GM12878 (cell line): ENCODE measurements around the gene HIP1. TPM values are rescaled to one million over a fixed set of nuclear protein-coding genes. Genes with fewer than 3 reads are reported as not detected.
"Not testable (repeated sequence)": the region's sequence is repeated elsewhere in the genome, so short reads cannot be mapped to it uniquely, and the experiment has no call there.

Source experiments
- ATAC-seq: fragments of 200-7000 bp; cut with Tn5 transposase; 3 replicates; pipeline ENCODE4 v1.9.1; 2020; ENCODE audit warnings: mild to moderate bottlenecking, moderate library complexity
- BruUV-seq: library from RNA; stranded (reverse); fragments of 400-500 nt; replicated peaks from 2 replicates; lab custom pipeline; 2021; lab: Mats Ljungman, UMichigan
- CTCF ChIA-PET: fragments of 300-600 bp; sonication (Branson Sonifier 250); formaldehyde crosslinking; extraction: SDS; loops from one replicate; lab custom pipeline; 2021; ENCODE audit warnings: inconsistent platforms; lab: Yijun Ruan, JAX
- POLR2A ChIA-PET: fragments of 350-600 bp; formaldehyde crosslinking; extraction: SDS; loops from one replicate; lab custom pipeline; 2021; ENCODE audit warnings: inconsistent platforms; lab: Charles Lee
- RAD21 ChIA-PET: fragments of 300-600 bp; sonication (Branson Sonifier 250); formaldehyde crosslinking; loops from one replicate; lab custom pipeline; 2023; ENCODE audit warnings: antibody characterized with exemption; ENCODE audit not compliant: unreplicated experiment; lab: Charles Lee
- SMC1A ChIA-PET: fragments of 300-600 bp; sonication (Branson Sonifier 250); formaldehyde crosslinking; loops from one replicate; lab custom pipeline; 2023; ENCODE audit not compliant: unreplicated experiment, uncharacterized antibody; lab: Charles Lee
- DNase-seq: peaks from one replicate; pipeline ENCODE4 v3.0.0-alpha.2; 2011; ENCODE audit warnings: low read depth, low spot score
- FAIRE-seq: peaks from 3 replicates; lab custom pipeline; 2011; peaks lifted over from hg19 to GRCh38; lab: Jason Lieb, UNC
- H2AFZ ChIP-seq: 2 replicates; pipeline ENCODE4 v1.6.0; 2011; ENCODE audit warnings: low read depth, low read length, control low read depth; ENCODE audit not compliant: control insufficient read depth
- H3K27ac ChIP-seq: 2 replicates; pipeline ENCODE4 v1.5.1; 2011; ENCODE audit warnings: control low read depth; ENCODE audit not compliant: control insufficient read depth, insufficient read depth
- H3K27me3 ChIP-seq, 2 experiments: replicated peaks in 1 of 2; 2 replicates each; pipeline versions ENCODE4 v1.6.0 to v1.6.1; 2011; ENCODE audit warnings: low read length in 1 of 2; ENCODE audit not compliant: control insufficient read depth in 2 of 2, insufficient read depth in 2 of 2
- H3K36me3 ChIP-seq, 2 experiments: 2 replicates each; pipeline ENCODE4 v1.5.1; 2011; ENCODE audit warnings: low read length in 1 of 2; ENCODE audit not compliant: control insufficient read depth in 2 of 2, insufficient read depth in 2 of 2
- H3K4me1 ChIP-seq: 2 replicates; pipeline ENCODE4 v1.6.1; 2011; ENCODE audit warnings: mild to moderate bottlenecking, low read length, moderate library complexity, mixed read lengths; ENCODE audit not compliant: control insufficient read depth, insufficient read depth
- H3K4me2 ChIP-seq: 2 replicates; pipeline ENCODE4 v1.6.0; 2011; ENCODE audit warnings: control low read depth; ENCODE audit not compliant: control insufficient read depth, insufficient read depth
- H3K4me3 ChIP-seq: fragments of 200-600 bp; sonication (generic); 2 replicates; pipeline ENCODE4 v1.5.1; 2016
- H3K79me2 ChIP-seq: 2 replicates; pipeline ENCODE4 v1.6.0; 2011; ENCODE audit warnings: low read length; ENCODE audit not compliant: control insufficient read depth, insufficient read depth
- H3K9ac ChIP-seq: 2 replicates; pipeline ENCODE4 v1.8.0; 2011; ENCODE audit warnings: low read length, control low read depth, mixed read lengths; ENCODE audit not compliant: control insufficient read depth, insufficient read depth
- H3K9me3 ChIP-seq: replicated peaks from 3 replicates; pipeline ENCODE4 v1.5.1; 2011; ENCODE audit warnings: mild to moderate bottlenecking, low read length; ENCODE audit not compliant: control insufficient read depth, insufficient read depth
- H4K20me1 ChIP-seq: 2 replicates; pipeline ENCODE4 v1.6.0; 2011; ENCODE audit not compliant: control insufficient read depth, insufficient read depth
- IKZF1 ChIP-seq: fragments of 450-650 bp; conservative IDR thresholded peaks from 2 replicates; pipeline ENCODE4 v1.6.1; 2017; ENCODE audit warnings: antibody characterized with exemption, mild to moderate bottlenecking
- NFXL1 ChIP-seq: fragments of 450-650 bp; IDR thresholded peaks from 2 replicates; pipeline ENCODE4 v1.6.1; 2017; ENCODE audit warnings: antibody characterized with exemption, mild to moderate bottlenecking, borderline replicate concordance
- NFYB ChIP-seq: IDR thresholded peaks from 2 replicates; pipeline ENCODE4 v1.6.1; 2011; ENCODE audit warnings: low read depth, mild to moderate bottlenecking, low read length, improper control_type of control experiment, moderate library complexity; ENCODE audit not compliant: insufficient read depth
- NR2F1 ChIP-seq: fragments of 450-650 bp; conservative IDR thresholded peaks from 2 replicates; pipeline ENCODE4 v1.6.1; 2017; ENCODE audit warnings: mild to moderate bottlenecking
- TCF12 ChIP-seq: IDR thresholded peaks from 2 replicates; pipeline ENCODE4 v1.6.1; 2011; ENCODE audit warnings: low read depth, mild to moderate bottlenecking, low read length
- ZBTB11 ChIP-seq: fragments of 450-650 bp; formaldehyde crosslinking; IDR thresholded peaks from 2 replicates; pipeline ENCODE4 v1.5.0; 2022; ENCODE audit warnings: mild to moderate bottlenecking, missing genetic modification characterization
- WGBS: methylation state at CpG from one replicate; pipeline ENCODE4 v1.1.6; 2016; ENCODE audit warnings: low lambda C conversion rate; ENCODE audit not compliant: insufficient replicate concordance, insufficient coverage; ENCODE audit errors: missing lambda C conversion rate; 5-methylcytosine and 5-hydroxymethylcytosine counted together
- in situ Hi-C: fragments of 300-500 bp; cut with MboI; formaldehyde crosslinking; loops from 9 replicates; pipeline ENCODE4 v1.14.3; 2018; ENCODE audit warnings: mixed read lengths
- intact Hi-C: fragments of 100-400 bp; cut with micrococcal nuclease; formaldehyde crosslinking; loops from one replicate; pipeline ENCODE4 v1.14.2; 2022; ENCODE audit not compliant: unreplicated experiment
- polyA plus RNA-seq, 11 experiments: library from polyadenylated mRNA; depleted of rRNA in 4 of 11; unstranded in 6 of 11; stranded (reverse) in 5 of 11; fragments of >200 nt; fragmentation: Nextera tagmentation in 4 of 11; fragmentation: Illumina TruSeq in 1 of 11; extraction: Ambion mirVana in 4 of 11; extraction: Trizol in 1 of 11; gene quantifications; 1 replicate in 1 of 11; 2 replicates in 10 of 11; pipeline versions ENCODE4 v1.2.1 to v1.2.3, GENCODE V29; 2011 to 2016; ENCODE audit warnings: inconsistent platforms in 2 of 11, missing spikeins in 2 of 11, low read depth in 1 of 11
- total RNA-seq, 4 experiments: library from RNA; depleted of rRNA in 3 of 4; stranded (reverse); fragments of >200 nt in 3 of 4; fragmentation: Illumina TruSeq in 1 of 4; extraction: Trizol in 1 of 4; gene quantifications; 2 replicates each; pipeline versions ENCODE4 v1.2.1 to v1.2.3, GENCODE V29; 2013 to 2021
- TF ChIP-seq, protein P1 (sequence below): IDR thresholded peaks from 2 replicates; pipeline ENCODE4 v1.6.1; 2012; ENCODE audit warnings: low read depth, low read length, improper control_type of control experiment

Gene HIP1
- total and polyA plus RNA-seq, 10 of the 15 experiments (the other 5 are each of a cell fraction or from before 2014, with no cell fraction given), result 1.2 to 9.7 (median 3.2) TPM

DNA sequence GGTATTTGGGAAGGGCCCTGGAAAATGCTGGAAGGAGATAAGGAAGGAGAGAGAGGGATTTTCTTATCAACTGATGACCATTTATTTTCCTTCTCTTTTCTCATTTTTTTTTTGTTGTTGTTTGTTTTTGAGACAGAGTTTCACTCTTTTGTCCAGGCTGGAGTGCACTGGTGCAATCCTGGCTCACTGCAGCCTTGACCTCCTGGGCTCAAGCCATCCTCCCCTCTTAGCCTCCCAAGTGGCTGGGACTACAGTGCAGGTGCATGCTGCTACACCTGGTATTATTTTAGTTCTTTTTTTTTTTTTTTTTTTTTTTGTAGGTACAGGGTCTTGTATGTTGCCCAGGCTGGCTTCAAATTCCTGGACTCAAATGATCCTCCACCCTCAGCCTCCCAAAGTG is 52.2 kb downstream of the HIP1 start (continued):
- TF ChIP-seq ZBTB11 (CRISPR knock-in tag), result no peak
- TF ChIP-seq, all 136 proteins: peak for 0

- in situ Hi-C loops, H3K4me2 ChIP-seq, H3K27me3 ChIP-seq, RAD21 ChIA-PET, intact Hi-C loops, ATAC-seq, H2AFZ ChIP-seq, H4K20me1 ChIP-seq, H3K4me3 ChIP-seq, H3K4me1 ChIP-seq, H3K27ac ChIP-seq, BruUV-seq, DNase-seq, H3K9ac ChIP-seq, H3K79me2 ChIP-seq, FAIRE-seq, CTCF ChIA-PET, H3K9me3 ChIP-seq, SMC1A ChIA-PET, H3K36me3 ChIP-seq: not testable (repeated sequence)
- POLR2A ChIA-PET, result interaction anchor here (0.6 kb wide), 1 partner anchor 626 kb away, joined by 5 read pairs; no protein-coding TSS in a partner anchor
- WGBS, result 56% methylated on average over 6 of the region's 6 CpGs
Observed at GRCh38 chr7:75682052-75682451, 56.7 kb downstream of the HIP1 start.

DNA sequence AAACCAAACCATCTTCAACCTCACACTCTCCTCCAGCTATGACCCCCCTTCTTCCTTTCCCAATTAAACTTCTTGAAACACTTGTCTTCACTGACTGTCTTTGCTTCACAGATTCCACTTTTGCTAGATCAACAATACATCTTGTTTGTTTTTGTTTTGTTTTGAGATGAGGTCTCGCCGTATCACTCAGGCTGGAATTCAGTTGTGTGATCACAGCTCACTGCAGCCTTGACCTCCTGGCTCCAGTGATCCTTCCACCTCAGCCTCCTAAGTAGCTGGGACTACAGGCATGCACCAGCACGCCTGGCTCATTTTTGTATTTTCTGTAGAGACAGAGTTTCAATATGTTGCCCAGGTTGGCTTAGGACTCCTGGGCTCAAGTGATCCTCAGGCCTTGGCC is 59.7 kb downstream of the HIP1 start:
- H3K27me3 ChIP-seq, result no peaks in the 10 kb centered on the region
- WGBS, result 73% methylated on average over 3 of the region's 3 CpGs
- ATAC-seq (no peak), DNase-seq (no peak), FAIRE-seq (no peak)
- H3K4me1 ChIP-seq, result no peaks in the 10 kb centered on the region
- ChIA-PET CTCF (no interaction called here), RAD21 (no interaction called here), SMC1A (no interaction called here), POLR2A (no interaction called here)
- TF ChIP-seq, protein P1, sequence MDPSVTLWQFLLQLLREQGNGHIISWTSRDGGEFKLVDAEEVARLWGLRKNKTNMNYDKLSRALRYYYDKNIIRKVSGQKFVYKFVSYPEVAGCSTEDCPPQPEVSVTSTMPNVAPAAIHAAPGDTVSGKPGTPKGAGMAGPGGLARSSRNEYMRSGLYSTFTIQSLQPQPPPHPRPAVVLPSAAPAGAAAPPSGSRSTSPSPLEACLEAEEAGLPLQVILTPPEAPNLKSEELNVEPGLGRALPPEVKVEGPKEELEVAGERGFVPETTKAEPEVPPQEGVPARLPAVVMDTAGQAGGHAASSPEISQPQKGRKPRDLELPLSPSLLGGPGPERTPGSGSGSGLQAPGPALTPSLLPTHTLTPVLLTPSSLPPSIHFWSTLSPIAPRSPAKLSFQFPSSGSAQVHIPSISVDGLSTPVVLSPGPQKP, result no peak
- no peak for TF ChIP-seq TCF12
- no peak for TF ChIP-seq IKZF1
- no peak for TF ChIP-seq NR2F1
- no peak for TF ChIP-seq NFYB
- TF ChIP-seq NFXL1, result no peak
- H3K4me2 ChIP-seq, result no peak overlapping the region
- intact Hi-C loops (no loop called here), in situ Hi-C loops (no loop called here)
- no peak overlapping the region for H3K4me3 ChIP-seq
- no peak overlapping the region for H3K27ac ChIP-seq
- no peaks in the 10 kb centered on the region for H3K36me3 ChIP-seq
- BruUV-seq, result no TSS peak
- no peaks in the 10 kb centered on the region for H3K79me2 ChIP-seq
- H3K9me3 ChIP-seq, result no peaks in the 10 kb centered on the region
- no peak overlapping the region for H3K9ac ChIP-seq
- no peak overlapping the region for H2AFZ ChIP-seq
- no peaks in the 10 kb centered on the region for H4K20me1 ChIP-seq
